Left renal cortex interstitium (tissue), 4 donors: Measurements from ENCODE around the gene CEBPE. TPM values are rescaled to one million over a fixed set of nuclear protein-coding genes. Genes with fewer than 3 reads are reported as not detected.

Source experiments
- DNase-seq, 4 donors: peaks; one replicate each; pipeline ENCODE4 v3.0.0-alpha.2; 2013; ENCODE audit warnings: low read depth in 4 of 4, low spot score in 2 of 4, missing footprints in 1 of 4
- polyA plus RNA-seq, 4 donors: library from polyadenylated mRNA; unstranded; fragments of 120-200 nt; gene quantifications; one replicate each; pipeline ENCODE4 v1.2.1, GENCODE V29; 2013; ENCODE audit not compliant: insufficient read length in 4 of 4

The CEBPE gene
- under 1 TPM in 3 of 4 donors, not detected in 1; 0.11 to 0.26 (median 0.14) TPM for polyA plus RNA-seq

DNA sequence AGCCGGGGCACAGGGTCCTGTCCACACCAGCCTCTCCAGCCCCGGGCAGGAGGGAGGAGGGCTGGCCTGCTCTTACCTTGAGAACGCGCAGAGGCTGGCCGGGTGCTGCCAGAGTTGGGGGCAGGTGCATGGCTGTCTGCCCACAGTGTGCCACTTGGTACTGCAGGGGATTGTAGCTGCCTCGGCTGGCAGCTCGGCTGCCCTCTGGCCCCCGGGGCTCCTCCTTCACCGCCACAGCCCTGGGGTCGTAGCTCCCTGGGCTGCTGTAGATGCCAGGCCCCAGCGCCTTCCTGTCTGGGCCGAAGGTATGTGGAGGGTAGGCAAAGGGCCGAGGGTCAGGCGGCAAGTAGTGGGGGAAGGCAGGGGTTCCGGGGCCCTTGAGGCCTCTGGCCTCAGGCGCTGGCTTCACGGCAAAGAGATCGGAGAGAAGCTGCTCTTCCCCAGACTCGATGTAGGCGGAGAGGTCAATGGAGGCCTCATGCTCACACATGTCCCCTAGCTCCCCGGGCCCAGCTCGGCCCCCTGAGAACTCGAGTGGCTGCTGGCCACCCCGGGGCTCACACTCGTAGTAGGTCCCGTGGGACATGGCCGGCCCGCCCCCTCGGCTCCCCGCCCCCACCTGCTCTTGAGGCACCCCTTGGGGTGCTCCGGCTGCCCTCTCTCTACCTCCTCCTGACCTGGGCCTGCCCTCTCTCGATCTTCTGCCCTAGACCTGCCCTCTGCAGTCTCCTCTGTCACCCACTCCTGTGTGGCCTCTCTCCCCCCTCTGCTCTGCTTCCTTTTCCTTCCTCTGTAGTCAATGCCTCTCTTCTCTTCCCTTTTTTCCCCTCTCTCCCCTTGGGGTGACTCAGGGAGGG is at the start of gene CEBPE:
Gene CEBPE (minus strand): TSS at position 750 of the 857 bp plus-strand sequence. CDS start 164 bp downstream, at position 586.
- no peak for DNase-seq

DNA sequence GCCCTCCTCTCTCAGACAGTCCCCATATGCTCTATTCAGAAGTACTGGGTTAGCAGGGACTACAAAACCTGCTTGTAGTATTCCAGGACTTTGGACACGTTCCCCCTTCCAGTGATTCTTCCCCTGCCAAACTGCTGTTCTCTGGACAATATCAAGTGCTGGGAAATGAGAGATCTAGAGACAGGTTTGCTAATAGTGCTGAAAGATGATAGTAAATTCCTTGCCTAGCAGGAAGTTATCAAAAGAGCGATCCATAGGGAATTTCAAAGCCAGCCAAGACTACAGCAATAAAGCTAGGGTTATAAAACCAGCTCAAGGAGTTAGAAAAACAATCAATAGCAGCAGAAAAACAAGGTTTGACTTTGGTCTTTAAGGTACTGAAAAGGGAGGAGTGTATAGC is 49.2 kb upstream of the CEBPE start:
- no peak for DNase-seq

DNA sequence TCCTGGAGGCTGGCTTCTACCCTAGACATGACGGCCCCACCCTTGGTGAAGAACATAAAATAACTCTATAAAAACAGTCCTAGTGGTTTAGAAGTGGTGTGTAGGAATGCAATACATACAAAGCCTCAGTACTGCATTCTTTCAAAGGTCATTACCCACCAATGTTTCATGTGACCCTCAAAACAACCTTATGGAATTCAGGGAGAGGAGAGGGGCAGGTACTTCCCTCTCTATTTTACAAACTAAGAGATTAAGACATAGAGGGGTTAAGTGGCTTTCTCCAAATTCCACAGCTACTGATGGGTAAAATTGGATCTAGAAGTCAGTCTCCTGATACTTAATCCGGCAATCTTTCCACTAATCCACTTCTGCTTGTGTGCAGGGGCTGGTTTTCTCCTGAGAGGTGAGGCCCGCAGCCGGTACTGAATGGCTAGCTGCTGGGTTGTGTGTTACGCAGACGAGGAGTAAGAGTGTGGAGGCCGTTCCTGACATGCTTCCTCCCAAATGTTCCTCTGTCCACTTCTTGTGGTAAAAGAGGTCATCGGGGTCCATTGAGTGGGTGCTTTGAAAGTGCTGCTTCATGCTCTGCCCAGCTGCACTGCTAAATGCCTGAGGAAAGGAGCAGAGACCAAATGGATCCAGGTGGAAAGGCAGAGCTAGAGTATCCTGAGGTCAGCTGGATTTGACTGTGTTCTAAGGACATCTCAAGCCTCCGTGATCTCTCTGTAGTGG is 48.2 kb upstream of the CEBPE start:
- DNase-seq, result no peak

DNA sequence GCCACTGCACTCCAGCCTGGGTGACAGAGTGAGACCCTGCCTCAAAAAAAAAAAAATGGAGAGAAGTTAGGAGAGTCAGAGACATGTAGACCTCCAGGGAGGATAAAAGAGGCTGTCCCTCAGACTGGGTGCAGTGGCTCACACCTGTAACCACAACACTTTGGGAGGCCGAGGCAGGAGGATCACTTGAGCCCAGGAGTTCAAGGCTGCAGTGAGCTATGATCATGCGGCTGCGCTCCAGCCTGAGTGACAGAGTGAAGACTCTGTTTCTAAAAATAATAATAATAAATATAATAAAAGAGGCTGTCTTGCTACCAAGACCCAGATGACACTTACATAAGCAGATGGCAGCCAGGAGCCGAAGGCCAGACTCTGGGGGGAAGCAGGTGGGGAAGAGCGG is 45.9 kb upstream of the CEBPE start:
- DNase-seq, result no peak

DNA sequence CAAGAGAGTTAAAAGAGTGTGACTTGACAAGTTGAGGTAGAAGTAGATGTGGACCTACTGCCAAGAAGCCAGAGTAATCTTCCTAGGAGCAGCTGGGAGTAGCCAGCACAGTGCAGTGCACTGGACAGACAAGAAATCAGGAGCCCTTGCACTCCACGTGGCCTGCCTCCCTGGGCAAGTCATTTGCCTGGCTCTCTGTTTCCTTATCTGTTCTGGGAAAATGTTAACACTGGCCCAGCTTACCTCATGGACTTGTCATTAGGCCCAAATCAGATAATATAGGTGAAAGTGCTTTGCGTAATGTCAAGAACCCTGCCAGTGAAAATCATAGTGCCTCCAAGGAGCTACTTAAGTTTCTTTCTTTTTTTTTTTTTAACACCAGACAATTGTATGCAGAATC is 45.2 kb upstream of the CEBPE start:
- no peak for DNase-seq

DNA sequence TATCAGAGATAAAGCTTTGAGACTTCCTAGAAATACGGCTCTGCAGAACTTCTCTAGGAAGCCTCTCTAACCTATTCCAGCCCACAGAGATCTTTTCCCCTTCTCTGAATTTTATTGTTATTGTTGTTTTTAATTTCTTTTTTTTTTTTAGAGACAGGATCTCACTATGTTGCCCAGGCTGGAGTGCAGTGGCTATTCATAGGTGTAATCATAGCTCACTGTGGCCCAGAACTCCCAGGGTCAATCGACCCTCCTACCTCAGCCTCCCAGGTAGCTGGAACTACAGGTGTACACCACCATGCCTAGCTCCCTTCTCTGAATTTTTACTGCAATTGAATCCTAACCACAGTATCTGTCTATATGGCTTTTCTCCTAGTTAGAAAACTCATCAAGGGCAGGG is 44.8 kb upstream of the CEBPE start:
- DNase-seq, result no peak

DNA sequence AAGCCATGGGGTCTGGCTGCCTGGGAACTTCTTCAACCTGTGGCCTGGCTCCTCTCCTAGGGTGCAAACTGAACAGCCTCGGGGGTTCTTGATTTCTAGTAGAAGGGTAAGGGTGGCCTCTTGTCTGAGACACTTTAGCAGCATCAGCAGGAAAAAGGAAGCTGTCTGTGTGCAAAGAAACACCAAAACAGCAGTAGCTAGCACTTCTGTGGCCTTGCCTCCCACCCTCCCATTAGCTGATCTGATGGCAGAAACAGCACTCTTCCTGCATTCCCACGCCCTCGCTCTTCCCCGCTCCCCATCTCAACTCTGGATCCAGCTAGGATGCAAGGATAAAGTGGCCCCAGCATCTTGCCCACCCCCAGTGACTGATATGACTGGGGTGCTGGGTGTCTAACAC is 43.7 kb upstream of the CEBPE start:
- DNase-seq, result no peak

DNA sequence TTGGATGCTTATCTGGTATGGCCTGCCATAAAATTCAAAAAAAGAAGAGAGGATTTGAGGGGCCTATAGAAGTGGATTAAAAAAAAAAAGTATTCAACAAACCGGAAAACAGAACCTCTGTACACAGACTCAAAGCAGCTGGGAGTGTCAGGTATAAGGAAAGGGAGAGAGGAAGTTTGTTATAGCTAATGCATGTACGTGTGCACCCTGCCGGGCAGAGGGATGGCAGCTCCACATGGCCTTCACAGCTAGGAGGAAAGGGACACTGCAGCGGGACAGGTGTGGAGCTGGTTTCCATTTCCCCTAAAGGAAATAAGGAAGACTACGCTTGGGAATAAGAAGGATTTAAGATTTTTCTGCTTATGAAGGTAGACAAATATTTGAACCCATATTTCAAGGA is 43.0 kb upstream of the CEBPE start:
- no peak for DNase-seq

DNA sequence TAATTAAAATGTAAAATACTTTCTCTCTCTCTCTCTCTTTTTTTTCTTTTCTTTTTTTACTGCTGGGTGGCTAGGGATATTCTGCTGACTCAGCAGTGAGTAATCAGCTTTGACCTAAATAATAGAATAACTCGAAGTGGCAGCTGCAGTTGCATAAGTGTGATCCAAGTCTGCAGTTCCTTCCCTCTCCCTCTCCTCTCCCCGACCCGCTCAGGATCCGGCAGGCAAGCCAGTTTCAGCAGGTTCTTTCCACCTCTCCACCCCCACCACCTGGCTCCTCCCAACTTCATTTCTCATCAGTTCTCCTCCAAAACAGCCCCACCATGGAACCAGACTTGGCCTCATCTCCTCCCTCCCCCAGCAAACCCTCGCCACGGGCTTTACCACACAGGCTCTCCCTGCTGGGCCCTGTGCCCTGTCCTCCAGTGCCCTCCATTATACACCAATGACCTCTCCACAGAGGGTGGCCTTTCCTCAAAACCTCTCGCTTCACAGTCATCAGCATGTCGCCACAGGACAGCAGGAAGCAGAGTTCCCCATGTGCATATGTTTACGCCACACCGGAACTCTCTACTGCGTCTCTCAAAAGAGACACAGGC is 42.0 kb upstream of the CEBPE start:
- no peak for DNase-seq

DNA sequence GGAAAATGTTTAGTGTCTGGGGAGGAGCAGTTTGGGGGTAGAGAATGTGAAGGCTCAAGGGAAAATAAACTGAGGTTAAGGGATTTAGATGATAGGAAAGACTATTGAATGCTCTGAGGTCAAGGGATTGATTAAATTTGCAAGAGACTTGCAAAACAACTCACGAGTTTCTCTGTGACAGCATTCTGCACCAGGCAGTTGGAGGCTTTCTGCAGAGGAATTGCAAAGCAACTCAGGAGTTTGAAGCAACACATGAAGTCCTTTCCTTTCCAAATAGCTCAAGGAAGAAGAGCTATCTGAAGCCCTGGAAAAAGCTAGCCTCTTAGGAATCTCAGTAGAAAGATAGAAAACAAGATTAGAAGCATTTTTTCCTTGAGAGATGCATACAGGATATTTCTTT is 40.5 kb upstream of the CEBPE start:
- DNase-seq, result no peak

DNA sequence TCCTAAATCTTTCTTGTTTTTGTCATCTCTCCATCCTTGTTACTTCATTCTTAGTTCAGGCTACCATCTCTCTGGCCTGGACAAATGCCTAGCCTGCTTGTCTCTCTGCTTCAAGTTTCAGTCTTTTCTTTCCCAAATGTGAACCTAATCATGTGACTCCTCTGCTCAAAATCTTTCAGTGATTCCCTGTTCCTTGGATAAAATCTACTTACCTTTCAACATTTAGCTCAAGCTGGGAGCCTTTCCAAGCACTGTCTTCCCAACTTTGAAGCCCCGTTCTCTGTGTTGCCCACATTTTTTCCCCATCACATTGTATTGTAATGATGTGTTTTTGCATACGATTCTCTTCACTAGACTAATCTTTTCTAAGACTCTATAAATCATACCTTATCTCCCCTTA is 39.7 kb upstream of the CEBPE start:
- DNase-seq, result no peak

DNA sequence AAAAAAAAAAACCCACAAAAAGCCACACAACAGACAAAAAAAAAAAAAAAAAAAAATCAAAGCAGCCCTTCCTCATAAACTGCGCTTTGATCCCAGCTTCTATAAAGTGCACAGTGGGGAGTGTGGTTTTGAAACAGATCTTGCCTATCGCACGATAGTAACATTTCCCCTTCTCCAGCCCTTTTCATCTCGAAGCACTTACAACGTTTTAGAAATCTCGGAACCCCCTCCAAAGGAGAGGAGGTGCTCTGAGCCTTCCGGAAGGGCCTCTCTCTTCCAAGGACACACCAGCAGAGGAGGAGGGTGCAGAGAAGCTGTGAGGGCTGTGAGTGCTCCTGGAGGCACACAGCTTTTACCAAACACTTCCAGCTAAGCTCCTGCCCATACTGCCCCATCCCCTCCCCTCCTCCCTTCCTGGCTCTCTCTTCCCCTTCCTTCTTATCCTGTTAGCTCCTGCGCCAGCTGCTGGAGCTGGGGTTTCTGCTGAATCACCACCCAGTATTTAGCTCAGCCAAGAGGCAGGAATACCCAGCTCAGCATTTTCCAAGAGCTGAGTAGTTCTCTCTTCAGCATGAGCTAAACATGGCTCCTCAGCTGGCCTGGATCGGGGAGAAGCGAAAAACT is 36.0 kb upstream of the CEBPE start:
- DNase-seq, result no peak

DNA sequence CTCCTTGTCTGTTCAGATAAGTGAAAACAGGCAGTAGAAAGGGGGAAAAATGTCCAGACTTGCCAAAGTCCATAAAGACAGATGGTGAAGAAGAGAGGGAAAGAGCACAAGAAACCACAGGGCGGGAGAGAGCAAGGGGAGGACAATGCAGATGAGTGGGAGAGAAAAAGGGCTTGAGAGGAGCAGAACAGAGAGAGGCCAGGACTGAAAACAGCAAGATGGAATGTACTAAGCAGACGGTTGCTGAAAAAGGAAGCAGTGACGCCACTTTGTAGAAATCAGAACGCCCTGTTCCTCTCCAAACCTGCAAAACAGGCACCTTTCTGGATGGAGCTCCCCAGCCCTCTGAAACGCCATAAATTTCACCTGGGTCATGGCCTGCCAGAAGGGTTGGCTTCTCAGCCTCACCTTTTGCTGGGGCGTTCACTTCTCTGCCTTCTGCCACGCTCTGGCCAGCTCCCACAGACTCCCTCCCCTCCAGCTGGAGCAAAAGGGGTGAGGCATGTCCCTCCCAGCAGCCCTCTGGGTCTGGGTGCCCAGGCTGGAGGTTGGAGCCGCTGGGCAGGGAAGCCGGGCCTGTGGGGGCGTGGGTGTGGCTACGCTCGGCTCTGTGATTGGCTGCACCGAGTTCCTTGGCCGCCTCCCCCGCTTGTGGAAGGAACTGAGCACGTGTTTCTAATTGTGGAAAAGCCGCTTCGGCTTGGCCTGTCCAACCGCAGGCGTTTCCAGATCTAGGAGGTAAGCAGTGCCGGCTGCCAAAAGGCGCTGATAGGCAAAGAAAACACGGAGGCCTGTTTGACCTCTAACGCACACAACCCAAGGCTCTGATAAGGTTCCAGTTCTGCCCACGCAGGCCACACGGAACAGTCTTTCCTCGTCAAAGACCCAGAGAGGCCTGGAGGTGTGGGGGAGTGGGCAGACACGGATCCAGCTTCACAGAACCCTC is 35.1 kb upstream of the CEBPE start:
- DNase-seq, result no peak

DNA sequence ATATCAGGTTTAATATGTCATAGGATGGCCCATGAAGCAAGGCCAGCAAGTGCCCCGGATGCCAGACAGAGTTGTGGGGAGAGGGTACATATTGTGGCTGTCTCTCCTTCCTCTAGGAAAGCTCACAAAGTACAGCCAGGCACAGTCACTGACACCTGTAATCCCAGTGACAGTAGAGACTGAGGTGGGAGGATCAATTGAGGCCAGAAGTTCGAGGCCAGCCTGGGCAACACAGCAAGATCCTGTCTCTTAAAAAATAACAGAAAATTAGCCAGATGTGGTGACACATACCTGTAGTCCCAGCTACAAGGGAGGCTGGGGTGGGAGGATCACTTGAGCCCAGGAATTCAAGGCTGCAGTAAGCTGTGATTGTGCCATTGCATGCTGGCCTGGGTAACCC is 32.3 kb upstream of the CEBPE start:
- DNase-seq, result no peak

DNA sequence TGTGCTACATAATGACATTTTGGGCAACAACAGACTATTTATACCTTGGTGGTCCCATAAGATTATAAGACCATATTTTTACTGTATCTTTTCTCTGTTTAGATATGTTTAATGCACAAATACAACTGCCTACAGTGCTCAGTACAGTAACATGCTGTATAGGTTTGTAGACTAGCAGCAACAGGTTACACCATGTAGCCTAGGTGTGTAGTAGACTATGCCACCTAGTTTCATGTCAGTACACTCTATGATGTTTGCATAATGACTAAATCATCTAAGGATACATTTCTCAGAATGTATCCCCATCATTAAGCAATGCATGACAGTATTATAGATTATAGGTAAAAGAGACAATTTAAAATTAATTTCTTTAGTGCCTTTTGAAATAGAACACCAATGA is 30.7 kb upstream of the CEBPE start:
- DNase-seq, result no peak

DNA sequence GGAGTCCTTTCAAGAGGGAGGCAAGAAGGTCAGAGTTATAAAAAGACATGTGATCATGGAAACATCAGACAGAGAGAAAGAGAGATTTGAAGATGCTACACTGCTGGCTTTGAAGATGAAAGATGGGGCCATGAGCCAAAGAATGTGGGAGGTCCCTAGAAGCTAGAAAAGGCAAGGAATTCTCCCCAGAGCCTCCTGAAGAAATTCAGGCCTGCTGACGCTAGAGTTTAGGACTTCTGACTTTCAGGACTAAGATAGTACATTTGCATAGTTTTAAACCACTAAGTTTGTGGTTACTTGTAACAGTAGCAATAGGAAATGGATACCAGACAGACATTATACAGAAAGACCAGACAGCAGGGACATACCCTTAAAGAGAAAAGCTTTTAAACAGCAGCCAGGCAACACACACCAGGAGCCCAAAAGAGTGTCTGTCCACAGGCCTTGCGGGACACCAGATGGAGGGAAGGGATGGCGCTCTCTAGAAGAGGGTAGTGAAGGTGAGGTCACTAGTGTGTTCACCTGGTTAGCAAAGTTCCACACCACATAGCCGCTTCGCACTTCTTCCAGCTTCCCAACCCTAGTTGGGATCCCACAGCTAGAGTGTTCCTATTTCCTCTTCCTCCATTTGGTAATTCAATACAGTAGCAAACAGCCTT is 29.7 kb upstream of the CEBPE start:
- no peak for DNase-seq

DNA sequence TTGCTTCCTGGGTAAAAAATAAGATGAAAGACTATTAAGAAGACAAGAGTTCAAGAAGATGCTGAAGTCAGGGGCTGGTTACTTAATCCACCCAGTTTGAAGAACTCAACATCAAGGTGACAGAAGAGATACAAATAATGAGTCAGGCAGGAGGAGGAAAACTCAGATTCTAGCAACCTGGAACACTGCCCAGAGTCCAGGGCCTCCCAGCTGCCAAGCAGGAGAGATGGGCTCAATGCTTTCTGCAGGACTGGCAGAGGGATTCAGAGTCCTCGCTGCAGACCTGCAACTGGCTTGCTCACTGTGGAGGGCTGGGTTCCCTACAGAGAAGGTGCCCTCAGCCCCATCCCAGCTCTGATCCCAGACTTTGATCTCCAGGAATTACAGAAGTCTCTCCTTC is 28.6 kb upstream of the CEBPE start:
- DNase-seq, result no peak

DNA sequence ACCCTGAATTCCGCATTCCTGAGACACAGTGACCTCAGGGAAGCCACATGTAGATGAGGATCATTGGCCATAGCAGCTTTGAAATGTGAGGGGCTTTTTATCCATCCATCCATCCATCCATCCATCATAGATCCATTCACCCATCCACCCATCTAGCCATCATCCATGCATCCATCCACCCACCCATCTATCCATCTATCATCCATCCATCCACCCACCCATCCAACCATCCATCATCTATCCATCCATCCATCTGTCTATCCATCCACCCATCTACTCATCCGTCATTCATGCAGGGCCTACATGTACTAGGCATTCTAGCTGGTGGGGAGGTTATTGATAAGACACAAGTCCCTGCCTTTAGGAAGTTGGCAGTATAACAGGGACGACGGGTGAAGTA is 27.9 kb upstream of the CEBPE start:
- DNase-seq, result no peak

DNA sequence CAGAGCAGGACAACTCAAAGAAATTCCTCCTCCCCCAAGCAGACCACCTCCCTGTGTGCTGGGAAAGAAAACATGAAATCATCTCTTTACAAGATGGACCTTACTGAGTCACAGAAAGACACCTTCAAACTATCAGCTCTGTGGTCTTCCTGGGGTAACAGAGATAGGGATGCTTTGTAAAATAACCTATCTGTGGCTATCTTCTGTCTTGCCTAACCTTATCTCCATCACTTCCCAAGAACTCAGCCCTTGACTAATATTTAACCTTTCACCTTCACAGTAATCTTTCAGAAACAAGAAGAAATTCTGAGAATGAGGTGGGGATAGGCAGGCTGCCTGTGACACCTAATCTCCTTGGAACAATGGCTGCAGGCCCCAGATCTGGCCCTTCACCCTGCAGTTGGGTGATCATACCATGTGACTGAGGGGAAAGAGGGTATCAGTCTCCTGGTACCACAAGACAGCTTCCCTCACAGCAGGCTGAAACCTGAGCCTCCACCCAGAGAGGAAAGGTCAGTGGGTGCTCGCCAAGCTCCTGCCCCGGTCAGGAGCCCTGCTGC is 27.4 kb upstream of the CEBPE start:
- DNase-seq, result no peak
